PC-3 (cell line): ENCODE results near the gene BLTP2. TPM values are rescaled to one million over a fixed set of nuclear protein-coding genes. Genes with fewer than 3 reads are reported as not detected.

Source experiments
- ATAC-seq: fragments of 200-7000 bp; cut with Tn5 transposase; 2 replicates; pipeline ENCODE4 v1.9.1; 2020; ENCODE audit warnings: mild to moderate bottlenecking, moderate library complexity
- BruUV-seq: library from RNA; stranded (reverse); fragments of 400-500 nt; replicated peaks from 2 replicates; lab custom pipeline; 2021; lab: Mats Ljungman, UMichigan
- CTCF ChIA-PET: fragments of 300-600 bp; sonication (Branson Sonifier 250); formaldehyde crosslinking; loops from one replicate; lab custom pipeline; 2022; ENCODE audit warnings: antibody characterized with exemption; lab: Charles Lee
- POLR2A ChIA-PET: fragments of 300-600 bp; sonication (Branson Sonifier 250); formaldehyde crosslinking; loops from one replicate; lab custom pipeline; 2022; ENCODE audit warnings: antibody characterized with exemption; ENCODE audit not compliant: unreplicated experiment; lab: Charles Lee
- DNase-seq: peaks from one replicate; pipeline ENCODE4 v3.0.0-alpha.2; 2015
- H2AFZ ChIP-seq: fragments of 300-600 bp; sonication (generic); 2 replicates; pipeline ENCODE4 v1.6.0; 2016; ENCODE audit warnings: antibody characterized with exemption, low read length
- H3F3A ChIP-seq: fragments of 300-600 bp; sonication (generic); one replicate; pipeline ENCODE4 v1.6.0; 2017; ENCODE audit warnings: antibody characterized with exemption, low read length, control low read depth, mild to moderate bottlenecking; ENCODE audit not compliant: unreplicated experiment
- H3K27ac ChIP-seq: fragments of 300-600 bp; sonication (generic); 2 replicates; pipeline ENCODE4 v1.5.1; 2016; ENCODE audit warnings: mild to moderate bottlenecking, low read length
- H3K27me3 ChIP-seq: fragments of 300-600 bp; sonication (generic); 2 replicates; pipeline ENCODE4 v1.6.1; 2016; ENCODE audit warnings: low read length, mixed read lengths
- H3K36me3 ChIP-seq: fragments of 300-600 bp; sonication (generic); 2 replicates; pipeline ENCODE4 v1.6.1; 2016; ENCODE audit warnings: low read depth, mixed run types, low read length, mixed read lengths
- H3K4me1 ChIP-seq: fragments of 300-600 bp; sonication (generic); 2 replicates; pipeline ENCODE4 v1.5.1; 2016; ENCODE audit warnings: low read length; ENCODE audit not compliant: insufficient read depth
- H3K4me2 ChIP-seq: fragments of 300-600 bp; sonication (generic); 2 replicates; pipeline ENCODE4 v1.6.0; 2016; ENCODE audit warnings: low read length
- H3K4me3 ChIP-seq: fragments of 300-600 bp; sonication (generic); 2 replicates; pipeline ENCODE4 v1.5.1; 2016; ENCODE audit warnings: mild to moderate bottlenecking, low read length, mixed read lengths
- H3K79me2 ChIP-seq: fragments of 300-600 bp; sonication (generic); 2 replicates; pipeline ENCODE4 v1.6.1; 2017; ENCODE audit warnings: low read length, mixed read lengths
- H3K9ac ChIP-seq: fragments of 300-600 bp; sonication (generic); 2 replicates; pipeline ENCODE4 v1.6.0; 2016; ENCODE audit warnings: mild to moderate bottlenecking, low read length
- H3K9me2 ChIP-seq: fragments of 300-600 bp; sonication (generic); replicated peaks from 2 replicates; pipeline ENCODE4 v1.6.1; 2016; ENCODE audit warnings: mixed run types, low read length, mixed read lengths
- H3K9me3 ChIP-seq: fragments of 300-600 bp; sonication (generic); 2 replicates; pipeline ENCODE4 v1.6.1; 2016; ENCODE audit warnings: low read length, mixed read lengths
- H4K20me1 ChIP-seq: fragments of 300-600 bp; sonication (generic); 2 replicates; pipeline ENCODE4 v1.6.1; 2016; ENCODE audit warnings: low read length, mixed read lengths
- EZH2 ChIP-seq: fragments of 300-600 bp; sonication (generic); IDR thresholded peaks from one replicate; pipeline ENCODE4 v1.6.1; 2017; ENCODE audit warnings: antibody characterized with exemption, mild to moderate bottlenecking, low read length; ENCODE audit not compliant: unreplicated experiment
- EZH2phosphoT487 ChIP-seq: fragments of 300-600 bp; sonication (generic); IDR thresholded peaks from 2 replicates; pipeline ENCODE4 v1.6.1; 2018; ENCODE audit warnings: mild to moderate bottlenecking, antibody characterized with exemption, low read length, borderline replicate concordance
- intact Hi-C: fragments of 100-400 bp; cut with micrococcal nuclease; formaldehyde crosslinking; loops from 2 replicates; pipeline ENCODE4 v1.9.0; 2023
- total RNA-seq: library from RNA; depleted of rRNA; stranded (reverse); fragments of >200 nt; gene quantifications from 2 replicates; pipeline ENCODE4 v1.2.3, GENCODE V29; 2014
- TF ChIP-seq, protein P1 (sequence below): fragments of 300-600 bp; sonication (generic); conservative IDR thresholded peaks from 2 replicates; pipeline ENCODE4 v1.5.1; 2017; ENCODE audit warnings: antibody characterized with exemption, low read depth, mild to moderate bottlenecking, low read length

The BLTP2 gene
- total RNA-seq, 1 experiment from 2014 or later, result 103 TPM

DNA sequence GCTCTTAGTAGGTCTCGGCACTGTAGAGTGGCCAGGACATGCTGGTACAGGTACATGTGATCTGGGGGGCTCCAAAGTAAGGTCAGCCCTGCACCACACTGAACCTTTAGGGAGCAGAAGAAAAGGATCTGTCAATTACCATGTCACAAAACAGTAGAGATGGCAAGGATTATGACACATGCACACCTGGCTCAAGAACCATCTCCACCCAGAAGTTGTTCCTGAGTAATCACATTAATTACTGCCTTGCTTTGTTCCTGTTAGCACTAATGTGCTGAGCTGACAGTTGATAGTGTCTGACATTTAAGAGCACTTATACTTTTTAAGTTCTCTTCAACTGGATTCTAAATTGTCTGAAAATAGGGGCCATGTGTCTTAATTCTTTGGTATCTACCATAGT lies 9.5 kb downstream of the BLTP2 start:
- POLR2A ChIA-PET, result no interaction called here
- peaks cover 54% of the 10 kb centered on the region for H3K36me3 ChIP-seq

GRCh38 chr17:28634206-28634865 lies 10.6 kb downstream of the BLTP2 start:
- H3K4me2 ChIP-seq, result no peak overlapping the region
- DNase-seq, result no peak
- no peak overlapping the region for H2AFZ ChIP-seq
- no peaks in the 10 kb centered on the region for H3K27me3 ChIP-seq
- ATAC-seq, result no peak
- H3K4me3 ChIP-seq, result no peak overlapping the region
- 0 out of 2 replicates have a peak, but pooled peaks cover 3% of the 10 kb centered on the region for H3K79me2 ChIP-seq
- intact Hi-C loops, result no loop called here
- no peak overlapping the region for H3K9ac ChIP-seq
- BruUV-seq, result TSS peak; percentile 16
- ChIA-PET CTCF (interaction anchor here (0.5 kb wide), 1 partner anchor 11 kb away, joined by 3 read pairs; the partner anchor contains the start of gene BLTP2), POLR2A (no interaction called here)
- H3K27ac ChIP-seq, result no peak overlapping the region
- no peaks in the 10 kb centered on the region for H3K9me3 ChIP-seq
- TF ChIP-seq, protein P1, sequence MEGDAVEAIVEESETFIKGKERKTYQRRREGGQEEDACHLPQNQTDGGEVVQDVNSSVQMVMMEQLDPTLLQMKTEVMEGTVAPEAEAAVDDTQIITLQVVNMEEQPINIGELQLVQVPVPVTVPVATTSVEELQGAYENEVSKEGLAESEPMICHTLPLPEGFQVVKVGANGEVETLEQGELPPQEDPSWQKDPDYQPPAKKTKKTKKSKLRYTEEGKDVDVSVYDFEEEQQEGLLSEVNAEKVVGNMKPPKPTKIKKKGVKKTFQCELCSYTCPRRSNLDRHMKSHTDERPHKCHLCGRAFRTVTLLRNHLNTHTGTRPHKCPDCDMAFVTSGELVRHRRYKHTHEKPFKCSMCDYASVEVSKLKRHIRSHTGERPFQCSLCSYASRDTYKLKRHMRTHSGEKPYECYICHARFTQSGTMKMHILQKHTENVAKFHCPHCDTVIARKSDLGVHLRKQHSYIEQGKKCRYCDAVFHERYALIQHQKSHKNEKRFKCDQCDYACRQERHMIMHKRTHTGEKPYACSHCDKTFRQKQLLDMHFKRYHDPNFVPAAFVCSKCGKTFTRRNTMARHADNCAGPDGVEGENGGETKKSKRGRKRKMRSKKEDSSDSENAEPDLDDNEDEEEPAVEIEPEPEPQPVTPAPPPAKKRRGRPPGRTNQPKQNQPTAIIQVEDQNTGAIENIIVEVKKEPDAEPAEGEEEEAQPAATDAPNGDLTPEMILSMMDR, result no peak
- peaks cover 46% of the 10 kb centered on the region for H3K36me3 ChIP-seq
- no peaks in the 10 kb centered on the region for H3K4me1 ChIP-seq
- no peaks in the 10 kb centered on the region for H3F3A ChIP-seq
- H3K9me2 ChIP-seq, result no peaks in the 10 kb centered on the region
- no peaks in the 10 kb centered on the region for H4K20me1 ChIP-seq

More for the DNA sequence above, 9.5 kb downstream of the BLTP2 start:
- intact Hi-C loops, result no loop called here
- TF ChIP-seq, protein P1, result no peak
- TF ChIP-seq EZH2, result no peak
- no peak for TF ChIP-seq EZH2phosphoT487
- DNase-seq, result no peak
- no peak overlapping the region for H2AFZ ChIP-seq
- H3K4me3 ChIP-seq, result no peak overlapping the region
- H3K27ac ChIP-seq, result no peak overlapping the region
- no peak for ATAC-seq
- CTCF ChIA-PET, result no interaction called here
- H3K4me2 ChIP-seq, result no peak overlapping the region
- BruUV-seq, result no TSS peak
- no peak overlapping the region for H3K9ac ChIP-seq
- H3K4me1 ChIP-seq, result no peaks in the 10 kb centered on the region
- no peaks in the 10 kb centered on the region for H3K27me3 ChIP-seq
- no peaks in the 10 kb centered on the region for H3K9me2 ChIP-seq
- 0 out of 2 replicates have a peak, but pooled peaks cover 3% of the 10 kb centered on the region for H3K79me2 ChIP-seq
- H4K20me1 ChIP-seq, result no peaks in the 10 kb centered on the region
- H3K9me3 ChIP-seq, result no peaks in the 10 kb centered on the region
- H3F3A ChIP-seq, result no peaks in the 10 kb centered on the region

- no peak for ATAC-seq
- H3K27ac ChIP-seq, result no peak overlapping the region
- no peak for TF ChIP-seq EZH2phosphoT487
- no peak for DNase-seq
- no peaks in the 10 kb centered on the region for H3K9me3 ChIP-seq
- H2AFZ ChIP-seq, result no peak overlapping the region
- intact Hi-C loops, result no loop called here
- H3K4me1 ChIP-seq, result no peaks in the 10 kb centered on the region
- ChIA-PET POLR2A (no interaction called here), CTCF (no interaction called here)
- H4K20me1 ChIP-seq, result no peaks in the 10 kb centered on the region
- H3K4me2 ChIP-seq, result no peak overlapping the region
- no peaks in the 10 kb centered on the region for H3K79me2 ChIP-seq
- H3K4me3 ChIP-seq, result no peak overlapping the region
- H3K36me3 ChIP-seq, result peaks cover 25% of the 10 kb centered on the region
- no peaks in the 10 kb centered on the region for H3K9me2 ChIP-seq
- no peak overlapping the region for H3K9ac ChIP-seq
- no peaks in the 10 kb centered on the region for H3K27me3 ChIP-seq
- no peaks in the 10 kb centered on the region for H3F3A ChIP-seq
- BruUV-seq, result no TSS peak
Measured at GRCh38 chr17:28626818-28627217, 18.1 kb downstream of the BLTP2 start.
